K562 (cell line): ENCODE results near the gene AMN1. TPM values are rescaled to one million over a fixed set of nuclear protein-coding genes. Genes with fewer than 3 reads are reported as not detected.

ENCODE experiments used
- BCL6 ChIP-seq: fragments of 250-450 bp; sonication (Bioruptor Pico); IDR thresholded peaks from 2 replicates; pipeline ENCODE4 v1.4.0; 2020
- CBX3 ChIP-seq, 2 experiments: IDR thresholded peaks; 1 replicate in 1 of 2; 2 replicates in 1 of 2; pipeline ENCODE4 v1.6.1; 2012; ENCODE audit warnings: inconsistent platforms in 2 of 2, low read length in 2 of 2, borderline replicate concordance in 1 of 2, control low read depth in 1 of 2
- FOXM1 ChIP-seq, 2 experiments: fragments of 450-650 bp in 1 of 2; sonication (generic) in 1 of 2; formaldehyde crosslinking in 1 of 2; IDR thresholded peaks; 2 replicates each; pipeline versions ENCODE4 v1.6.1 to v1.9.0; 2017 to 2022; ENCODE audit warnings: low read depth in 2 of 2, mild to moderate bottlenecking in 2 of 2, missing genetic modification reagents in 1 of 2, moderate library complexity in 1 of 2
- IRF9 ChIP-seq: fragments of 450-650 bp; IDR thresholded peaks from 2 replicates; pipeline ENCODE4 v1.6.1; 2016; ENCODE audit warnings: missing biosample characterization, missing genetic modification characterization
- NCOR1 ChIP-seq: fragments of 450-650 bp; IDR thresholded peaks from 2 replicates; pipeline ENCODE4 v1.6.1; 2016; ENCODE audit warnings: mild to moderate bottlenecking, moderate library complexity
- RAD21 ChIP-seq, 2 experiments: fragments of 250-450 bp in 1 of 2; fragments of 450-650 bp in 1 of 2; sonication (Bioruptor Pico) in 1 of 2; formaldehyde crosslinking in 1 of 2; IDR thresholded peaks in 1 of 2; conservative IDR thresholded peaks in 1 of 2; 2 replicates each; pipeline versions ENCODE4 v1.4.0 to v1.8.0; 2020 to 2022; ENCODE audit warnings: mild to moderate bottlenecking in 2 of 2, moderate library complexity in 1 of 2
- RFX1 ChIP-seq: fragments of 450-650 bp; IDR thresholded peaks from 2 replicates; pipeline ENCODE4 v1.6.1; 2016; ENCODE audit warnings: mild to moderate bottlenecking, moderate library complexity
- ZBTB1 ChIP-seq: sonication (generic); formaldehyde crosslinking; IDR thresholded peaks from 2 replicates; pipeline ENCODE4 v1.8.1; 2023; ENCODE audit warnings: missing genetic modification reagents, low read depth, mild to moderate bottlenecking, borderline replicate concordance
- ZNF133 ChIP-seq: fragments of 250-450 bp; sonication (Bioruptor Pico); IDR thresholded peaks from 2 replicates; pipeline ENCODE4 v1.4.0; 2020; ENCODE audit warnings: mild to moderate bottlenecking
- polyA plus RNA-seq, 8 experiments: library from polyadenylated mRNA; depleted of rRNA in 4 of 8; stranded (reverse) in 5 of 8; unstranded in 3 of 8; fragments of >200 nt; fragmentation: Nextera tagmentation in 2 of 8; fragmentation: Illumina TruSeq in 1 of 8; extraction: Ambion mirVana in 2 of 8; extraction: Trizol in 1 of 8; gene quantifications; 2 replicates each; pipeline versions ENCODE4 v1.2.1 to v1.2.3, GENCODE V29; 2011 to 2014; ENCODE audit warnings: inconsistent platforms in 1 of 8, missing spikeins in 1 of 8
- total RNA-seq, 7 experiments: library from RNA; depleted of rRNA in 6 of 7; stranded (reverse); fragments of >200 nt in 6 of 7; fragmentation: Illumina TruSeq in 2 of 7; extraction: Trizol in 2 of 7; gene quantifications; 2 replicates each; pipeline versions ENCODE4 v1.2.1 to v1.2.3, GENCODE V29; 2011 to 2021; ENCODE audit warnings: low replicate concordance in 1 of 7
- TF ChIP-seq, protein P1 (sequence below): sonication (generic); formaldehyde crosslinking; IDR thresholded peaks from 2 replicates; pipeline ENCODE4 v1.8.0; 2022; ENCODE audit warnings: missing genetic modification reagents, mild to moderate bottlenecking, borderline replicate concordance
- TF ChIP-seq, protein P2 (sequence below): fragments of 450-650 bp; IDR thresholded peaks from 2 replicates; pipeline ENCODE4 v1.6.1; 2017; ENCODE audit warnings: antibody characterized with exemption, mild to moderate bottlenecking
- TF ChIP-seq, protein P3 (sequence below): fragments of 450-650 bp; conservative IDR thresholded peaks from 2 replicates; pipeline ENCODE4 v1.6.1; 2016; ENCODE audit warnings: missing genetic modification characterization, low read depth, mild to moderate bottlenecking, control low read depth, missing compliant biosample characterization
- TF ChIP-seq, protein P4 (sequence below), 2 experiments: fragments of 150-350 bp in 1 of 2; IDR thresholded peaks; 2 replicates each; pipeline ENCODE4 v1.6.1; 2012 to 2016; ENCODE audit warnings: low read depth in 2 of 2, low read length in 2 of 2, mild to moderate bottlenecking in 1 of 2, moderate library complexity in 1 of 2

Gene AMN1
- total and polyA plus RNA-seq, 9 of the 15 experiments (the other 6 are each of a cell fraction or from before 2014, with no cell fraction given): 5.2 to 27.6 (median 13.0) TPM

DNA sequence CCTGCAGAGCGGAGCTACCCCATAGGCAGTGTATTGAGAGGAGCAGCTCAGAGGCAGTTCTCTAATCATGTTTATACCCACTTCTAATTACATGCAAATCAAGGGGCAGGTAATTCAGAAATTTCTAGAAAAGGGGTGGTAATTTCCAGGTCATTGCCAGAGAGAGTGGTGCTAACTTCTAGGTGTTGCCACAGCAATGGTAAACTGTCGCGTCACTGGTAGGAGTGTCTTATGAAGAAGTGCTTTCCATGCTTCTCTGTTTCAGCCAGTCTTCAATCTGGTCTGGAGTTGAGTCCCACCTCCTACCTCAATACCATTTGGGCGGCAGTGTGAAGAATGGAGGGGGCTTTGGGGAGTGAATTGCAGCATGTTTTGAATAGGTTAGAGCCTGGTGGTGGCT, 8.5 kb upstream of the AMN1 start (continued):
- TF ChIP-seq, protein P1, sequence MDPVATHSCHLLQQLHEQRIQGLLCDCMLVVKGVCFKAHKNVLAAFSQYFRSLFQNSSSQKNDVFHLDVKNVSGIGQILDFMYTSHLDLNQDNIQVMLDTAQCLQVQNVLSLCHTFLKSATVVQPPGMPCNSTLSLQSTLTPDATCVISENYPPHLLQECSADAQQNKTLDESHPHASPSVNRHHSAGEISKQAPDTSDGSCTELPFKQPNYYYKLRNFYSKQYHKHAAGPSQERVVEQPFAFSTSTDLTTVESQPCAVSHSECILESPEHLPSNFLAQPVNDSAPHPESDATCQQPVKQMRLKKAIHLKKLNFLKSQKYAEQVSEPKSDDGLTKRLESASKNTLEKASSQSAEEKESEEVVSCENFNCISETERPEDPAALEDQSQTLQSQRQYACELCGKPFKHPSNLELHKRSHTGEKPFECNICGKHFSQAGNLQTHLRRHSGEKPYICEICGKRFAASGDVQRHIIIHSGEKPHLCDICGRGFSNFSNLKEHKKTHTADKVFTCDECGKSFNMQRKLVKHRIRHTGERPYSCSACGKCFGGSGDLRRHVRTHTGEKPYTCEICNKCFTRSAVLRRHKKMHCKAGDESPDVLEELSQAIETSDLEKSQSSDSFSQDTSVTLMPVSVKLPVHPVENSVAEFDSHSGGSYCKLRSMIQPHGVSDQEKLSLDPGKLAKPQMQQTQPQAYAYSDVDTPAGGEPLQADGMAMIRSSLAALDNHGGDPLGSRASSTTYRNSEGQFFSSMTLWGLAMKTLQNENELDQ (CRISPR knock-in tag): no peak
- TF ChIP-seq BCL6 (CRISPR knock-in tag): no peak
- TF ChIP-seq RFX1: peak; percentile 78
- TF ChIP-seq FOXM1 (IDR thresholded peaks at IDR 0.05; ENCODE audit: low read depth): no peak
- no peak for TF ChIP-seq FOXM1 (CRISPR knock-in tag; IDR thresholded peaks at IDR 0.05; ENCODE audit: low read depth)
- TF ChIP-seq, protein P2, sequence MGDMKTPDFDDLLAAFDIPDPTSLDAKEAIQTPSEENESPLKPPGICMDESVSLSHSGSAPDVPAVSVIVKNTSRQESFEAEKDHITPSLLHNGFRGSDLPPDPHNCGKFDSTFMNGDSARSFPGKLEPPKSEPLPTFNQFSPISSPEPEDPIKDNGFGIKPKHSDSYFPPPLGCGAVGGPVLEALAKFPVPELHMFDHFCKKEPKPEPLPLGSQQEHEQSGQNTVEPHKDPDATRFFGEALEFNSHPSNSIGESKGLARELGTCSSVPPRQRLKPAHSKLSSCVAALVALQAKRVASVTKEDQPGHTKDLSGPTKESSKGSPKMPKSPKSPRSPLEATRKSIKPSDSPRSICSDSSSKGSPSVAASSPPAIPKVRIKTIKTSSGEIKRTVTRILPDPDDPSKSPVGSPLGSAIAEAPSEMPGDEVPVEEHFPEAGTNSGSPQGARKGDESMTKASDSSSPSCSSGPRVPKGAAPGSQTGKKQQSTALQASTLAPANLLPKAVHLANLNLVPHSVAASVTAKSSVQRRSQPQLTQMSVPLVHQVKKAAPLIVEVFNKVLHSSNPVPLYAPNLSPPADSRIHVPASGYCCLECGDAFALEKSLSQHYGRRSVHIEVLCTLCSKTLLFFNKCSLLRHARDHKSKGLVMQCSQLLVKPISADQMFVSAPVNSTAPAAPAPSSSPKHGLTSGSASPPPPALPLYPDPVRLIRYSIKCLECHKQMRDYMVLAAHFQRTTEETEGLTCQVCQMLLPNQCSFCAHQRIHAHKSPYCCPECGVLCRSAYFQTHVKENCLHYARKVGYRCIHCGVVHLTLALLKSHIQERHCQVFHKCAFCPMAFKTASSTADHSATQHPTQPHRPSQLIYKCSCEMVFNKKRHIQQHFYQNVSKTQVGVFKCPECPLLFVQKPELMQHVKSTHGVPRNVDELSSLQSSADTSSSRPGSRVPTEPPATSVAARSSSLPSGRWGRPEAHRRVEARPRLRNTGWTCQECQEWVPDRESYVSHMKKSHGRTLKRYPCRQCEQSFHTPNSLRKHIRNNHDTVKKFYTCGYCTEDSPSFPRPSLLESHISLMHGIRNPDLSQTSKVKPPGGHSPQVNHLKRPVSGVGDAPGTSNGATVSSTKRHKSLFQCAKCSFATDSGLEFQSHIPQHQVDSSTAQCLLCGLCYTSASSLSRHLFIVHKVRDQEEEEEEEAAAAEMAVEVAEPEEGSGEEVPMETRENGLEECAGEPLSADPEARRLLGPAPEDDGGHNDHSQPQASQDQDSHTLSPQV: no peak
- TF ChIP-seq, protein P3, sequence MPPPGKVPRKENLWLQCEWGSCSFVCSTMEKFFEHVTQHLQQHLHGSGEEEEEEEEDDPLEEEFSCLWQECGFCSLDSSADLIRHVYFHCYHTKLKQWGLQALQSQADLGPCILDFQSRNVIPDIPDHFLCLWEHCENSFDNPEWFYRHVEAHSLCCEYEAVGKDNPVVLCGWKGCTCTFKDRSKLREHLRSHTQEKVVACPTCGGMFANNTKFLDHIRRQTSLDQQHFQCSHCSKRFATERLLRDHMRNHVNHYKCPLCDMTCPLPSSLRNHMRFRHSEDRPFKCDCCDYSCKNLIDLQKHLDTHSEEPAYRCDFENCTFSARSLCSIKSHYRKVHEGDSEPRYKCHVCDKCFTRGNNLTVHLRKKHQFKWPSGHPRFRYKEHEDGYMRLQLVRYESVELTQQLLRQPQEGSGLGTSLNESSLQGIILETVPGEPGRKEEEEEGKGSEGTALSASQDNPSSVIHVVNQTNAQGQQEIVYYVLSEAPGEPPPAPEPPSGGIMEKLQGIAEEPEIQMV (tag): 0 out of 2 replicates have a peak, but pooled peaks have one; percentile 37
- no peak for TF ChIP-seq IRF9
- TF ChIP-seq, protein P4, sequence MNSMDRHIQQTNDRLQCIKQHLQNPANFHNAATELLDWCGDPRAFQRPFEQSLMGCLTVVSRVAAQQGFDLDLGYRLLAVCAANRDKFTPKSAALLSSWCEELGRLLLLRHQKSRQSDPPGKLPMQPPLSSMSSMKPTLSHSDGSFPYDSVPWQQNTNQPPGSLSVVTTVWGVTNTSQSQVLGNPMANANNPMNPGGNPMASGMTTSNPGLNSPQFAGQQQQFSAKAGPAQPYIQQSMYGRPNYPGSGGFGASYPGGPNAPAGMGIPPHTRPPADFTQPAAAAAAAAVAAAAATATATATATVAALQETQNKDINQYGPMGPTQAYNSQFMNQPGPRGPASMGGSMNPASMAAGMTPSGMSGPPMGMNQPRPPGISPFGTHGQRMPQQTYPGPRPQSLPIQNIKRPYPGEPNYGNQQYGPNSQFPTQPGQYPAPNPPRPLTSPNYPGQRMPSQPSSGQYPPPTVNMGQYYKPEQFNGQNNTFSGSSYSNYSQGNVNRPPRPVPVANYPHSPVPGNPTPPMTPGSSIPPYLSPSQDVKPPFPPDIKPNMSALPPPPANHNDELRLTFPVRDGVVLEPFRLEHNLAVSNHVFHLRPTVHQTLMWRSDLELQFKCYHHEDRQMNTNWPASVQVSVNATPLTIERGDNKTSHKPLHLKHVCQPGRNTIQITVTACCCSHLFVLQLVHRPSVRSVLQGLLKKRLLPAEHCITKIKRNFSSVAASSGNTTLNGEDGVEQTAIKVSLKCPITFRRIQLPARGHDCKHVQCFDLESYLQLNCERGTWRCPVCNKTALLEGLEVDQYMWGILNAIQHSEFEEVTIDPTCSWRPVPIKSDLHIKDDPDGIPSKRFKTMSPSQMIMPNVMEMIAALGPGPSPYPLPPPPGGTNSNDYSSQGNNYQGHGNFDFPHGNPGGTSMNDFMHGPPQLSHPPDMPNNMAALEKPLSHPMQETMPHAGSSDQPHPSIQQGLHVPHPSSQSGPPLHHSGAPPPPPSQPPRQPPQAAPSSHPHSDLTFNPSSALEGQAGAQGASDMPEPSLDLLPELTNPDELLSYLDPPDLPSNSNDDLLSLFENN (IDR thresholded peaks at IDR 0.05; ENCODE audit: low read depth in 2 of 2, low read length in 2 of 2): no peak
- 0 out of 3 replicates have a peak, but pooled peaks of 1 of the 2 experiments have one; percentile 19 for TF ChIP-seq CBX3 (IDR thresholded peaks at IDR 0.05; ENCODE audit: borderline replicate concordance in 1 of 2, low read length in 2 of 2)
- no peak for TF ChIP-seq RAD21 (CRISPR knock-in tag; conservative IDR thresholded peaks at IDR 0.05 in 1 of 2, IDR thresholded peaks at IDR 0.05 in 1 of 2)
- no peak for TF ChIP-seq ZBTB1 (CRISPR knock-in tag)
- no peak for TF ChIP-seq ZNF133 (CRISPR knock-in tag)
- no peak for TF ChIP-seq NCOR1
